ENCODE results near the gene INTS7.

GRCh38 chr1:212044851-212045250, 9.5 kb upstream of the INTS7 start:
- TF ChIP-seq CTCF (IDR thresholded peaks at IDR 0.05): no peak
- TF ChIP-seq POLR2AphosphoS5 (IDR thresholded peaks at IDR 0.05): no peak
- TF ChIP-seq POLR2A (IDR thresholded peaks at IDR 0.05): no peak

All from suprapubic skin (tissue), 4 donors.